ENCODE data around the gene WDR82.

- TF ChIP-seq CTCF (IDR thresholded peaks at IDR 0.05): no peak
- no peak for TF ChIP-seq POLR2A (IDR thresholded peaks at IDR 0.05)
These were observed 23.8 kb downstream of the WDR82 start for GRCh38 chr3:52254608-52255007.
